NCI-H1092 (cell line): ENCODE results near the gene HDDC2.

Experiments
- DNase-seq: peaks from one replicate; lab custom pipeline; 2025; lab: John Stamatoyannopoulos, UW

The HDDC2 gene

GRCh38 chr6:125269328-125269985 is 32.3 kb downstream of the HDDC2 start:
- DNase-seq: no peak

- no peak for DNase-seq
Observed at GRCh38 chr6:125268765-125269164, 33.0 kb downstream of the HDDC2 start.

- DNase-seq: no peak
Observed at GRCh38 chr6:125267806-125268523, 33.8 kb downstream of the HDDC2 start.

- no peak for DNase-seq
Observed at GRCh38 chr6:125264476-125264875, 37.3 kb downstream of the HDDC2 start.

GRCh38 chr6:125262016-125263013 is 39.5 kb downstream of the HDDC2 start:
- no peak for DNase-seq

- DNase-seq: no peak
Observed at GRCh38 chr6:125259354-125259736, 42.4 kb downstream of the HDDC2 start.

GRCh38 chr6:125258651-125259353 is 43.0 kb downstream of the HDDC2 start:
- no peak for DNase-seq

GRCh38 chr6:125257351-125257750 is 44.4 kb downstream of the HDDC2 start:
- DNase-seq: no peak

GRCh38 chr6:125255201-125255600 is 46.6 kb downstream of the HDDC2 start:
- no peak for DNase-seq

GRCh38 chr6:125254321-125254720 is 47.4 kb downstream of the HDDC2 start:
- no peak for DNase-seq

- DNase-seq: no peak
Observed at GRCh38 chr6:125253881-125254280, 47.9 kb downstream of the HDDC2 start.

GRCh38 chr6:125252891-125253290 is 48.9 kb downstream of the HDDC2 start:
- DNase-seq: no peak

- no peak for DNase-seq
Observed at GRCh38 chr6:125251516-125252220, 50.1 kb downstream of the HDDC2 start.

- DNase-seq: no peak
Observed at GRCh38 chr6:125250511-125250910, 51.3 kb downstream of the HDDC2 start.

- no peak for DNase-seq
Observed at GRCh38 chr6:125248136-125248535, 53.6 kb downstream of the HDDC2 start.

GRCh38 chr6:125246566-125246965 is 55.2 kb downstream of the HDDC2 start:
- no peak for DNase-seq

- no peak for DNase-seq
Observed at GRCh38 chr6:125245523-125246264, 56.1 kb downstream of the HDDC2 start.

GRCh38 chr6:125245109-125245508 is 56.7 kb downstream of the HDDC2 start:
- DNase-seq: no peak

GRCh38 chr6:125237764-125238163 is 64.0 kb downstream of the HDDC2 start:
- DNase-seq: no peak

- no peak for DNase-seq
Observed at GRCh38 chr6:125236536-125237327, 65.0 kb downstream of the HDDC2 start.
